ENCODE results near the gene NKAPL. TPM values are rescaled to one million over a fixed set of nuclear protein-coding genes. Genes with fewer than 3 reads are reported as not detected.

NKAPL gene
- total and polyA plus RNA-seq, 2 of the 8 experiments (the other 6 are each of a cell fraction or from before 2014, with no cell fraction given): 0.08 TPM; not detected in 1

DNA sequence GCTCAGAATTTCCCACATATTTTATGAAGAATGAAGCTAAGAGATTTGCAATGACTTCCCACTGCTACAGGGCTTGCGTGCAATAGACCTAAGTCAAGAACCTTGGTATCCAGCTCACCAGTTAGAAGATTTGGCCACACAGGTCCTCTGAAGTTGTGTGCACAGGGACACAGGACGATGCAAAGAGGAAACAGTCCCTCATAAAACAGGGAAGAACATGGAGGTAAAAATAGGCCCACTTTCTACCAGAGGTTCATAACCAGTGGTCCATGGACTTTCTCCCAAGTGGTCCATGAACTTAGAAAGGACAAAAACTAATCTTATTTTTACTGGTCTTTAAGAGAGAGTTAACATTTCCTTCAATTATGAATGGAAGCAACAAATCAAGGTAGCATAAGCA, 8.3 kb upstream of the NKAPL start (continued):
- TF ChIP-seq, protein P1, sequence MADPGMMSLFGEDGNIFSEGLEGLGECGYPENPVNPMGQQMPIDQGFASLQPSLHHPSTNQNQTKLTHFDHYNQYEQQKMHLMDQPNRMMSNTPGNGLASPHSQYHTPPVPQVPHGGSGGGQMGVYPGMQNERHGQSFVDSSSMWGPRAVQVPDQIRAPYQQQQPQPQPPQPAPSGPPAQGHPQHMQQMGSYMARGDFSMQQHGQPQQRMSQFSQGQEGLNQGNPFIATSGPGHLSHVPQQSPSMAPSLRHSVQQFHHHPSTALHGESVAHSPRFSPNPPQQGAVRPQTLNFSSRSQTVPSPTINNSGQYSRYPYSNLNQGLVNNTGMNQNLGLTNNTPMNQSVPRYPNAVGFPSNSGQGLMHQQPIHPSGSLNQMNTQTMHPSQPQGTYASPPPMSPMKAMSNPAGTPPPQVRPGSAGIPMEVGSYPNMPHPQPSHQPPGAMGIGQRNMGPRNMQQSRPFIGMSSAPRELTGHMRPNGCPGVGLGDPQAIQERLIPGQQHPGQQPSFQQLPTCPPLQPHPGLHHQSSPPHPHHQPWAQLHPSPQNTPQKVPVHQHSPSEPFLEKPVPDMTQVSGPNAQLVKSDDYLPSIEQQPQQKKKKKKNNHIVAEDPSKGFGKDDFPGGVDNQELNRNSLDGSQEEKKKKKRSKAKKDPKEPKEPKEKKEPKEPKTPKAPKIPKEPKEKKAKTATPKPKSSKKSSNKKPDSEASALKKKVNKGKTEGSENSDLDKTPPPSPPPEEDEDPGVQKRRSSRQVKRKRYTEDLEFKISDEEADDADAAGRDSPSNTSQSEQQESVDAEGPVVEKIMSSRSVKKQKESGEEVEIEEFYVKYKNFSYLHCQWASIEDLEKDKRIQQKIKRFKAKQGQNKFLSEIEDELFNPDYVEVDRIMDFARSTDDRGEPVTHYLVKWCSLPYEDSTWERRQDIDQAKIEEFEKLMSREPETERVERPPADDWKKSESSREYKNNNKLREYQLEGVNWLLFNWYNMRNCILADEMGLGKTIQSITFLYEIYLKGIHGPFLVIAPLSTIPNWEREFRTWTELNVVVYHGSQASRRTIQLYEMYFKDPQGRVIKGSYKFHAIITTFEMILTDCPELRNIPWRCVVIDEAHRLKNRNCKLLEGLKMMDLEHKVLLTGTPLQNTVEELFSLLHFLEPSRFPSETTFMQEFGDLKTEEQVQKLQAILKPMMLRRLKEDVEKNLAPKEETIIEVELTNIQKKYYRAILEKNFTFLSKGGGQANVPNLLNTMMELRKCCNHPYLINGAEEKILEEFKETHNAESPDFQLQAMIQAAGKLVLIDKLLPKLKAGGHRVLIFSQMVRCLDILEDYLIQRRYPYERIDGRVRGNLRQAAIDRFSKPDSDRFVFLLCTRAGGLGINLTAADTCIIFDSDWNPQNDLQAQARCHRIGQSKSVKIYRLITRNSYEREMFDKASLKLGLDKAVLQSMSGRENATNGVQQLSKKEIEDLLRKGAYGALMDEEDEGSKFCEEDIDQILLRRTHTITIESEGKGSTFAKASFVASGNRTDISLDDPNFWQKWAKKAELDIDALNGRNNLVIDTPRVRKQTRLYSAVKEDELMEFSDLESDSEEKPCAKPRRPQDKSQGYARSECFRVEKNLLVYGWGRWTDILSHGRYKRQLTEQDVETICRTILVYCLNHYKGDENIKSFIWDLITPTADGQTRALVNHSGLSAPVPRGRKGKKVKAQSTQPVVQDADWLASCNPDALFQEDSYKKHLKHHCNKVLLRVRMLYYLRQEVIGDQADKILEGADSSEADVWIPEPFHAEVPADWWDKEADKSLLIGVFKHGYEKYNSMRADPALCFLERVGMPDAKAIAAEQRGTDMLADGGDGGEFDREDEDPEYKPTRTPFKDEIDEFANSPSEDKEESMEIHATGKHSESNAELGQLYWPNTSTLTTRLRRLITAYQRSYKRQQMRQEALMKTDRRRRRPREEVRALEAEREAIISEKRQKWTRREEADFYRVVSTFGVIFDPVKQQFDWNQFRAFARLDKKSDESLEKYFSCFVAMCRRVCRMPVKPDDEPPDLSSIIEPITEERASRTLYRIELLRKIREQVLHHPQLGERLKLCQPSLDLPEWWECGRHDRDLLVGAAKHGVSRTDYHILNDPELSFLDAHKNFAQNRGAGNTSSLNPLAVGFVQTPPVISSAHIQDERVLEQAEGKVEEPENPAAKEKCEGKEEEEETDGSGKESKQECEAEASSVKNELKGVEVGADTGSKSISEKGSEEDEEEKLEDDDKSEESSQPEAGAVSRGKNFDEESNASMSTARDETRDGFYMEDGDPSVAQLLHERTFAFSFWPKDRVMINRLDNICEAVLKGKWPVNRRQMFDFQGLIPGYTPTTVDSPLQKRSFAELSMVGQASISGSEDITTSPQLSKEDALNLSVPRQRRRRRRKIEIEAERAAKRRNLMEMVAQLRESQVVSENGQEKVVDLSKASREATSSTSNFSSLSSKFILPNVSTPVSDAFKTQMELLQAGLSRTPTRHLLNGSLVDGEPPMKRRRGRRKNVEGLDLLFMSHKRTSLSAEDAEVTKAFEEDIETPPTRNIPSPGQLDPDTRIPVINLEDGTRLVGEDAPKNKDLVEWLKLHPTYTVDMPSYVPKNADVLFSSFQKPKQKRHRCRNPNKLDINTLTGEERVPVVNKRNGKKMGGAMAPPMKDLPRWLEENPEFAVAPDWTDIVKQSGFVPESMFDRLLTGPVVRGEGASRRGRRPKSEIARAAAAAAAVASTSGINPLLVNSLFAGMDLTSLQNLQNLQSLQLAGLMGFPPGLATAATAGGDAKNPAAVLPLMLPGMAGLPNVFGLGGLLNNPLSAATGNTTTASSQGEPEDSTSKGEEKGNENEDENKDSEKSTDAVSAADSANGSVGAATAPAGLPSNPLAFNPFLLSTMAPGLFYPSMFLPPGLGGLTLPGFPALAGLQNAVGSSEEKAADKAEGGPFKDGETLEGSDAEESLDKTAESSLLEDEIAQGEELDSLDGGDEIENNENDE (IDR thresholded peaks at IDR 0.05; ENCODE audit: insufficient replicate concordance, low read length): no peak
- TF ChIP-seq HDAC6 (IDR thresholded peaks at IDR 0.05; ENCODE audit: low read depth, low read length) (no peak), CBX8 (IDR thresholded peaks at IDR 0.05; ENCODE audit: borderline replicate concordance, low read depth, low read length) (no peak), SUZ12 (IDR thresholded peaks at IDR 0.05; ENCODE audit: low read length) (no peak), SP4 (IDR thresholded peaks at IDR 0.05; ENCODE audit: low read length) (no peak), FOSL1 (IDR thresholded peaks at IDR 0.05; ENCODE audit: insufficient read depth, low read depth, low read length) (no peak), CHD2 (IDR thresholded peaks at IDR 0.05; ENCODE audit: low read length) (no peak), KDM1A (IDR thresholded peaks at IDR 0.05; ENCODE audit: borderline replicate concordance, low read length) (no peak), KDM5A (IDR thresholded peaks at IDR 0.05; ENCODE audit: low read length) (no peak), YY1 (IDR thresholded peaks at IDR 0.05; ENCODE audit: low read depth, low read length) (no peak)
- TF ChIP-seq, protein P2, sequence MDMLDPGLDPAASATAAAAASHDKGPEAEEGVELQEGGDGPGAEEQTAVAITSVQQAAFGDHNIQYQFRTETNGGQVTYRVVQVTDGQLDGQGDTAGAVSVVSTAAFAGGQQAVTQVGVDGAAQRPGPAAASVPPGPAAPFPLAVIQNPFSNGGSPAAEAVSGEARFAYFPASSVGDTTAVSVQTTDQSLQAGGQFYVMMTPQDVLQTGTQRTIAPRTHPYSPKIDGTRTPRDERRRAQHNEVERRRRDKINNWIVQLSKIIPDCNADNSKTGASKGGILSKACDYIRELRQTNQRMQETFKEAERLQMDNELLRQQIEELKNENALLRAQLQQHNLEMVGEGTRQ (IDR thresholded peaks at IDR 0.05; ENCODE audit: low read length): no peak

Measured in H1 (cell line).